HL-60 (cell line): ENCODE data around the gene CDHR5.

Source experiments
- DNase-seq, 2 experiments: peaks; one replicate each; pipeline ENCODE4 v3.0.0-alpha.2; 2010 to 2020; ENCODE audit warnings: low read depth in 1 of 2, low spot score in 1 of 2
- H3K27ac ChIP-seq: fragments of 250-450 bp; sonication (Bioruptor Pico); replicated peaks from 2 replicates; pipeline ENCODE4 v1.5.1; 2020; ENCODE audit warnings: mild to moderate bottlenecking, moderate library complexity
- H3K27me3 ChIP-seq: fragments of 250-450 bp; sonication (Bioruptor Pico); 2 replicates; pipeline ENCODE4 v1.5.1; 2021; ENCODE audit warnings: mild to moderate bottlenecking, moderate library complexity; ENCODE audit not compliant: insufficient read depth, poor library complexity, severe bottlenecking
- H3K4me3 ChIP-seq: replicated peaks from 2 replicates; pipeline ENCODE4 v1.5.1; 2011; ENCODE audit warnings: mild to moderate bottlenecking, control low read depth, low read length; ENCODE audit not compliant: insufficient read depth
- GABPA ChIP-seq: IDR thresholded peaks from 2 replicates; pipeline ENCODE4 v1.6.1; 2012; ENCODE audit warnings: low read depth
- POLR2AphosphoS5 ChIP-seq: IDR thresholded peaks from 2 replicates; pipeline ENCODE4 v1.6.1; 2012; ENCODE audit warnings: low read depth
- SPI1 ChIP-seq: IDR thresholded peaks from 2 replicates; pipeline ENCODE4 v1.6.1; 2012; ENCODE audit warnings: low read depth, mild to moderate bottlenecking, borderline replicate concordance
- TF ChIP-seq, protein P1 (sequence below): IDR thresholded peaks from one replicate; pipeline ENCODE4 v1.5.1; 2011; ENCODE audit warnings: low read length, control low read depth, inconsistent platforms; ENCODE audit not compliant: insufficient read depth
- TF ChIP-seq, protein P2 (sequence below): IDR thresholded peaks from 2 replicates; pipeline ENCODE4 v1.6.1; 2012; ENCODE audit warnings: low read depth; ENCODE audit not compliant: insufficient replicate concordance

The CDHR5 gene

DNA sequence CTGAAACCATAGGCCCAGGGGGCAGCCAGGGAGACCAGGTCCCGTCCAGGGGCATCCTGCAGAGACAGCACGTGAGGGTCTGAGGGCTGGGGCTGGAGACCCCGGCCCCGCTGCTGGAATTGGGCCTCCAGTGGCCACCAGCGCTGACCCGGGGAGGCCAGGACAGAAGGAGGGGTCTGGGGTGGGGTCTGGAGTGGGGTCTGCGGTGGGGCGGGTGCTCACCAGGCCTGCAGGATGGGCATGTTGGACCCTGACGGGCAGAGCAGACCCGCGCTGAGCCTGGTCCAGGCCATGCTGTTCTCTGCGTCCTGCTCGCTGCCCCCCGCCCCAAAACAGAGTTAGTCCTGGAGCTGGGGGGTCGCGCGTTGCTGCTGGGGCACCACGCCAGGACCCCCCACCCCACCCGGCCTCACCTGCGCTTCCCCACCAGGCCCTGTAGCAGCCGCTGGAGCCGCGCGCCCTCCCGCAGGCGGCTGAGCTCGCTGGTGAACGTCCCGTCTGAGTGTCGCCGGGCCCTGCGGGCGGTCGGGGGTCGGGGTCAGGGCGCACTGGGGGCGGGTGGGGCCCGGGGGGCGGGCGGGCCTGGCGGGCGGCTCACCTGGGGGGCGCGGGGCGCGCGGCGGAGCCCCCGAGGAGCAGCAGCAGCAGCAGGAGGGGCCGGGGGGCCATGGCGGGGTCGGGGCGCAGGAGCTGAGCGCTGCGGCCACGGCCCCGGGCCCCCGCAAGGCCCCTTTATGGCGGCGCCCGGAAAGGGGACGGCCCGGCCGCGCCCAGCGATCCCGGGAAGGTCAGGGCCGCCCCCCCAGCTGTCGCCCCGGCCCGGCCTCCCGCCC, 1.9 kb upstream of the CDHR5 start, which contains the start of gene SCT:
Gene SCT, minus strand, starts transcription at position 707 of the 833 bp plus-strand sequence. Its CDS starts 38 bp downstream, at position 669.
- H3K4me3 ChIP-seq: no peak within 1 kb of the TSS
- H3K27me3 ChIP-seq: no peaks in the 10 kb centered on the region
- H3K27ac ChIP-seq: no peak within 1 kb of the TSS
- TF ChIP-seq, protein P1, sequence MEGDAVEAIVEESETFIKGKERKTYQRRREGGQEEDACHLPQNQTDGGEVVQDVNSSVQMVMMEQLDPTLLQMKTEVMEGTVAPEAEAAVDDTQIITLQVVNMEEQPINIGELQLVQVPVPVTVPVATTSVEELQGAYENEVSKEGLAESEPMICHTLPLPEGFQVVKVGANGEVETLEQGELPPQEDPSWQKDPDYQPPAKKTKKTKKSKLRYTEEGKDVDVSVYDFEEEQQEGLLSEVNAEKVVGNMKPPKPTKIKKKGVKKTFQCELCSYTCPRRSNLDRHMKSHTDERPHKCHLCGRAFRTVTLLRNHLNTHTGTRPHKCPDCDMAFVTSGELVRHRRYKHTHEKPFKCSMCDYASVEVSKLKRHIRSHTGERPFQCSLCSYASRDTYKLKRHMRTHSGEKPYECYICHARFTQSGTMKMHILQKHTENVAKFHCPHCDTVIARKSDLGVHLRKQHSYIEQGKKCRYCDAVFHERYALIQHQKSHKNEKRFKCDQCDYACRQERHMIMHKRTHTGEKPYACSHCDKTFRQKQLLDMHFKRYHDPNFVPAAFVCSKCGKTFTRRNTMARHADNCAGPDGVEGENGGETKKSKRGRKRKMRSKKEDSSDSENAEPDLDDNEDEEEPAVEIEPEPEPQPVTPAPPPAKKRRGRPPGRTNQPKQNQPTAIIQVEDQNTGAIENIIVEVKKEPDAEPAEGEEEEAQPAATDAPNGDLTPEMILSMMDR: no peak
- TF ChIP-seq POLR2AphosphoS5 (no peak), GABPA (no peak), SPI1 (no peak)
- TF ChIP-seq, protein P2, sequence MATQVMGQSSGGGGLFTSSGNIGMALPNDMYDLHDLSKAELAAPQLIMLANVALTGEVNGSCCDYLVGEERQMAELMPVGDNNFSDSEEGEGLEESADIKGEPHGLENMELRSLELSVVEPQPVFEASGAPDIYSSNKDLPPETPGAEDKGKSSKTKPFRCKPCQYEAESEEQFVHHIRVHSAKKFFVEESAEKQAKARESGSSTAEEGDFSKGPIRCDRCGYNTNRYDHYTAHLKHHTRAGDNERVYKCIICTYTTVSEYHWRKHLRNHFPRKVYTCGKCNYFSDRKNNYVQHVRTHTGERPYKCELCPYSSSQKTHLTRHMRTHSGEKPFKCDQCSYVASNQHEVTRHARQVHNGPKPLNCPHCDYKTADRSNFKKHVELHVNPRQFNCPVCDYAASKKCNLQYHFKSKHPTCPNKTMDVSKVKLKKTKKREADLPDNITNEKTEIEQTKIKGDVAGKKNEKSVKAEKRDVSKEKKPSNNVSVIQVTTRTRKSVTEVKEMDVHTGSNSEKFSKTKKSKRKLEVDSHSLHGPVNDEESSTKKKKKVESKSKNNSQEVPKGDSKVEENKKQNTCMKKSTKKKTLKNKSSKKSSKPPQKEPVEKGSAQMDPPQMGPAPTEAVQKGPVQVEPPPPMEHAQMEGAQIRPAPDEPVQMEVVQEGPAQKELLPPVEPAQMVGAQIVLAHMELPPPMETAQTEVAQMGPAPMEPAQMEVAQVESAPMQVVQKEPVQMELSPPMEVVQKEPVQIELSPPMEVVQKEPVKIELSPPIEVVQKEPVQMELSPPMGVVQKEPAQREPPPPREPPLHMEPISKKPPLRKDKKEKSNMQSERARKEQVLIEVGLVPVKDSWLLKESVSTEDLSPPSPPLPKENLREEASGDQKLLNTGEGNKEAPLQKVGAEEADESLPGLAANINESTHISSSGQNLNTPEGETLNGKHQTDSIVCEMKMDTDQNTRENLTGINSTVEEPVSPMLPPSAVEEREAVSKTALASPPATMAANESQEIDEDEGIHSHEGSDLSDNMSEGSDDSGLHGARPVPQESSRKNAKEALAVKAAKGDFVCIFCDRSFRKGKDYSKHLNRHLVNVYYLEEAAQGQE: no peak
- DNase-seq: no peak

DNA sequence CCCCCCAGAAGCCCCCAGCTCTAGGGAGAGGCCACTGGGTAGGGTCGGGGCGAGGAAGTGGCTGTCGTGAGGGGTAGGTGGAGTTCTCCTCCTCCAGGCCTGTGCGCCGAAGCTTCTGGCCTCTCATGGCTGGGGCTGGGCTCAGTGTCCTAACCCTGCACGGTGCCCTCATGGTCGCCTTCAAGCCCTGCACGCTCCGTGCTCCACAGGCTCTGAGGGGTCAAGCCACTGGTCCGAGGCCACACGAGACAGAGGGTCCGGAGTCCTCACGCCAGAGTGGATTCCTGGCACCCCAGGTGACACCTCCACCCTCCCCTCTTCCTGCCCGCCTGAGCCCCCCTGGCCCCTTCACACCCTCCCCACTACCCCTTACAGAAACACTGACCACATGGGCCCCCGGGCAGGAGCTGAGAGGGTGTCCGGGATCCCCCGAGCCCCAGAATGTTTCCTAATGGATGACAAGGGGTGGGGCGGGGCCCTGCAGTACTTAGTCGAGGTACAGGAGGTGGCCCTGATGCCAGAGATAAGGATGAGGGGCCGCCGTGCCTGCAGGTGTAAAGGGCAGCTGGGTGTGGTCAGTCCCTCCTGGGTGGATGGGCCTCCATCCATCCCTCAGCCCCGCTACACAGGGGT, 997 bp upstream of the CDHR5 start:
- Histone ChIP-seq H3K27me3 (no peaks in the 10 kb centered on the region), H3K27ac (no peak overlapping the region), H3K4me3 (no peak overlapping the region)
- no peak for DNase-seq
- TF ChIP-seq SPI1 (no peak), POLR2AphosphoS5 (no peak), GABPA (no peak)
- TF ChIP-seq, protein P2: no peak
- TF ChIP-seq, protein P1: no peak

DNA sequence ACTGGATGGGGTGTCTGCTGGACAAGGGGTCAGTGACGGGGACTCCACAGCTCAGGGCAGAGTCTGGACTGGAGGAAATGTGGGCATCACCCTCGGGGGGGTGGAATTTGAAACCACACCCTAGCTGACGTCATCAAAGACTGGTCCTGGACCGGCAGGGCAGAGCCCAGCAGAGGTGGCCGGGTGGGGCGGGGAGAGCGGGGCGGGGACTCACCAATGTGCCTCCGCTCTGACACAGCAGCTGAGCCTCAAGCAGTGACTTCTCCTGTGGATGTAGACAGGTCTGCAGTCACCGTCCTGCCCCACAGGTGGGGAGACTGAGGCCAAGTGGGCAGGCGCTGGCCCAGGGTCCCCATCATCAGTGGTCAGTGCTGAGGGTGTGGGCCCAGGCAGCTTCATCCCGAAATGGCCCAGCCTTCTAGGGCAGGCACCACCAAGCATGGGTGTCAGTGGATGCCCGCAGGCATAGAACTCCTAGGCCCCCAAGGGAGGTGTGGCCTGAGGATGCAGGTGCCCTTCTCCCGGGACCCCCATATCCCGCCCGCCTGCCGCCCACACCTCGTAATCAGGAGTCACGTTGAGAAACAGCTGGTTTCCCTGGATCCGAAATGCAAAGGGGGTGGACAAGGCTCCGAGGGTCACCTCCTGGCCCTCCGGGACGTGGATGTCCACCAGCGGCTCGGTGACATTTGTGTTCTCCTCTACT, 603 bp downstream of the CDHR5 start:
- TF ChIP-seq POLR2AphosphoS5 (no peak), SPI1 (no peak), GABPA (no peak)
- TF ChIP-seq, protein P2: no peak
- TF ChIP-seq, protein P1: no peak
- no peak for DNase-seq
- H3K27ac ChIP-seq: no peak overlapping the region
- H3K4me3 ChIP-seq: no peak overlapping the region
- no peaks in the 10 kb centered on the region for H3K27me3 ChIP-seq
